ENCODE measurements around the gene NRG3. TPM values are rescaled to one million over a fixed set of nuclear protein-coding genes. Genes with fewer than 3 reads are reported as not detected.

NRG3 gene
- total RNA-seq, 1 donor from 2014 or later: not detected

DNA sequence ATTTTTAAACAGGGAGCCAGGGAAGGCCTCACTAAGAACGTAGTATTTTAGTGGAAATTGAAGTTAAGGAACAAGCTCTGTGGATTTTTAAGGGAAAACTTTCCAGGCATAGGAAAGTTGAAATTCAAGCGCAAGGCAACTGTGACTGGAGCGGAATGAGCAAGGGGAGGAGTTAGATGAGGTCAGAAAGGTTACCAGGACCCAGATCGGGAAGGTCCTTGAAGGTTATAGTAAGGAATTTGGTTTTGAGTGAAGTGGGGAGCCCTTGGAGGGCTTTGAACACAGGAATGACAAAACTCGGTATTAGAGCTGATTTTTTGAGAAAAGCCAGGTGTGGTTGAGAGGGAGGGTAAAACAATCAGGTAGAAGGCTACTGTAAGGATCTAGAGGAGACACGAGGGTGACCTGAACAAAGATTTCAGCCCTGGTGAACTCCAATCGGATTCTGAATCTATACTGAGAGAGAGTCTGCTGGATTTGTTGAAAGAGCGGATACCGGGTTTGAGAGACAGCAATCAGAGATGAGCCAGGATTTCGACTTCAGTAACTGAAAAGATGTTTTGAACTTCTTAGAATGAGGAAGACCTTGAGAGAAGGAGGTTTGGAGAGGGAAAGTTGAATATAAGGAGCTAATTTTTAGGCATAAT is 1013.9 kb downstream of the NRG3 start:
- TF ChIP-seq, protein P1, sequence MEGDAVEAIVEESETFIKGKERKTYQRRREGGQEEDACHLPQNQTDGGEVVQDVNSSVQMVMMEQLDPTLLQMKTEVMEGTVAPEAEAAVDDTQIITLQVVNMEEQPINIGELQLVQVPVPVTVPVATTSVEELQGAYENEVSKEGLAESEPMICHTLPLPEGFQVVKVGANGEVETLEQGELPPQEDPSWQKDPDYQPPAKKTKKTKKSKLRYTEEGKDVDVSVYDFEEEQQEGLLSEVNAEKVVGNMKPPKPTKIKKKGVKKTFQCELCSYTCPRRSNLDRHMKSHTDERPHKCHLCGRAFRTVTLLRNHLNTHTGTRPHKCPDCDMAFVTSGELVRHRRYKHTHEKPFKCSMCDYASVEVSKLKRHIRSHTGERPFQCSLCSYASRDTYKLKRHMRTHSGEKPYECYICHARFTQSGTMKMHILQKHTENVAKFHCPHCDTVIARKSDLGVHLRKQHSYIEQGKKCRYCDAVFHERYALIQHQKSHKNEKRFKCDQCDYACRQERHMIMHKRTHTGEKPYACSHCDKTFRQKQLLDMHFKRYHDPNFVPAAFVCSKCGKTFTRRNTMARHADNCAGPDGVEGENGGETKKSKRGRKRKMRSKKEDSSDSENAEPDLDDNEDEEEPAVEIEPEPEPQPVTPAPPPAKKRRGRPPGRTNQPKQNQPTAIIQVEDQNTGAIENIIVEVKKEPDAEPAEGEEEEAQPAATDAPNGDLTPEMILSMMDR (IDR thresholded peaks at IDR 0.05): no peak
- no peaks in the 10 kb centered on the region for H3K36me3 Mint-ChIP-seq (ENCODE audit: low read depth)
- peaks cover 12% of the 10 kb centered on the region for H3K27me3 Mint-ChIP-seq (ENCODE audit: low read depth)
- H3K9me3 Mint-ChIP-seq (ENCODE audit: low read depth): peaks cover 3% of the 10 kb centered on the region
- DNase-seq (ENCODE audit: low spot score): no peak
- H3K27ac Mint-ChIP-seq (ENCODE audit: unreplicated experiment): no peak overlapping the region
- H3K4me3 Mint-ChIP-seq (ENCODE audit: unreplicated experiment): no peak overlapping the region
- H3K4me1 Mint-ChIP-seq (ENCODE audit: low read depth): no peaks in the 10 kb centered on the region

DNA sequence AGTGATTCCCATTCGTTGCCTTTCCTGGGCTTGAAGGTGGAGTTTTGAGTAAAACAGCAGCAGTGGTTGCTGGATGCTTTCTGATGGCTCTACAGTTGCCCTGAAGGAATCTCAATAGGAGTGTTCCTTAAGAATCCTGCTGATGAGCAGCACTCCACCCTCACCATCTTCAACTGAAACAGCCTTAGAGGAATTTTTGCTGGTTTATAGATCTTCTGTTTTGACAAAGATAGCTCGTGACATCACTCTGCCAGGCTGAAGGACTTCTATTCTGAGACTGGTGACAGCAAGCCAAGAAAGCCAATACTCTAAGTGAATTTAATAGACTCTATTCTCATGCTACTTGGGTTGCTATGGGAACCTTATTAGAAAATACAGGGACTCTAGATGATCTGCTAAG is 1014.7 kb downstream of the NRG3 start:
- Mint-ChIP-seq H3K27ac (ENCODE audit: unreplicated experiment) (no peak overlapping the region), H3K36me3 (ENCODE audit: low read depth) (no peaks in the 10 kb centered on the region), H3K4me3 (ENCODE audit: unreplicated experiment) (no peak overlapping the region), H3K9me3 (ENCODE audit: low read depth) (peaks cover 3% of the 10 kb centered on the region), H3K27me3 (ENCODE audit: low read depth) (peaks cover 12% of the 10 kb centered on the region), H3K4me1 (ENCODE audit: low read depth) (no peaks in the 10 kb centered on the region)
- TF ChIP-seq, protein P1 (IDR thresholded peaks at IDR 0.05): no peak
- DNase-seq (ENCODE audit: low spot score): no peak

DNA sequence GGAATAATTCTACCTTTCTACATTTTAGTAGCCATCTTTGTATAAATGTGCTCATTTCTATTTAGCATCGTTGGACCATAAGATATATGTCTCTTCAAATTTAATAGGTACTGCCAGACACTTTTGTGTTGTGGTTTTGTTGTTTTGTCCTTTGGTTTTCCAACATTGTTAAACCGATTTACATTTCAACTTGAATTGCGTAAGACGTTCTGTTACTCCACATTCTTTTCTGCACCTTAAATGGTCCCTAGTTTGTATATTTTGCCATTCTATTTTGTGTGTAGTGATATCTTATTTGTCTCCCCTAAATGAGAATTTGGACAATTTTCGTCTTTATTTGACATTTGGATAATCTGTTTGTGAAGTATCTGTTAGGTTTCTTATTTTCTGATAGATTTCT is 1015.6 kb downstream of the NRG3 start:
- Mint-ChIP-seq H3K36me3 (ENCODE audit: low read depth) (no peaks in the 10 kb centered on the region), H3K27ac (ENCODE audit: unreplicated experiment) (no peak overlapping the region), H3K4me3 (ENCODE audit: unreplicated experiment) (no peak overlapping the region), H3K4me1 (ENCODE audit: low read depth) (no peaks in the 10 kb centered on the region), H3K9me3 (ENCODE audit: low read depth) (peaks cover 8% of the 10 kb centered on the region), H3K27me3 (ENCODE audit: low read depth) (peaks cover 12% of the 10 kb centered on the region)
- no peak for DNase-seq (ENCODE audit: low spot score)
- TF ChIP-seq, protein P1 (IDR thresholded peaks at IDR 0.05): no peak

DNA sequence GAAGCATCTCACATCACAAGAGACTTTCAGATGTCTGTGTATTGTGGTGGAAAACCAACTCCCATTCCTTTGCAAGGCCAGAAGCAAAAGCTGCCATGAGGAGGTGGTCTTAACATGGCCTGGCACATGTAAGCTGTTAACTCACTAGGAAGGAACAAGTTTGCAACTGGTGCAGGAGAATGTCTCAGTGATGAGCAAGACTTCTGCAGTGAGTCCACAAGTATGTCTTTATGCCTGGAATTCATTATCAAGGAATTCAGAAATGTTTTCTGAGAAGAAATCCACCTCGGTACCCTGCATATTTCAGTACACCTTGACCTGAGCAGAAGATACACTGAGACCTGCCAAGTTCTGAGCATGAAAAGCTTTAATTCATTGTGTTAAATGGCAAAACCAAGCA is 1033.1 kb downstream of the NRG3 start:
- Mint-ChIP-seq H3K27me3 (ENCODE audit: low read depth) (peaks cover 3% of the 10 kb centered on the region), H3K9me3 (ENCODE audit: low read depth) (peaks cover 4% of the 10 kb centered on the region), H3K27ac (ENCODE audit: unreplicated experiment) (no peak overlapping the region), H3K4me3 (ENCODE audit: unreplicated experiment) (no peak overlapping the region), H3K36me3 (ENCODE audit: low read depth) (no peaks in the 10 kb centered on the region), H3K4me1 (ENCODE audit: low read depth) (no peaks in the 10 kb centered on the region)
- TF ChIP-seq, protein P1 (IDR thresholded peaks at IDR 0.05): no peak
- DNase-seq (ENCODE audit: low spot score): no peak

DNA sequence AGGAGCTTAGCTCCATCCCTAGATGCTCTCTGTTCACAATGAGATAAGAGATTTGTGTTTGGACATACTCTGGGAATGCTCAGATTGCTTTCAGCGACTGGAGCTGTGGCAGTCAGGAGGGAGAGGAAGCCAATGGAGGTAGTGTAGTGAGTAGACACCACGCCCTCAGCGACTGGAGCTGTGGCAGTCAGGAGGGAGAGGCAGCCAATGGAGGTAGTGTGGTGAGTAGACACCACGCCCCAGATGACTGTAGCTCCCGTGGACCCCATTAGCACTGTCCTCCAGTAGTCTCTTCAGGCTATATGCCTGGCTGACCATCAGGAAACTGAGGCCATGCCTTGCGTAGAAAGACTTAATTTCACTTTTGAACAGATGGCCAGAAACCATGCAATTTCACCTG is 1033.8 kb downstream of the NRG3 start:
- no peak overlapping the region for H3K4me3 Mint-ChIP-seq (ENCODE audit: unreplicated experiment)
- H3K36me3 Mint-ChIP-seq (ENCODE audit: low read depth): no peaks in the 10 kb centered on the region
- no peak for DNase-seq (ENCODE audit: low spot score)
- TF ChIP-seq, protein P1 (IDR thresholded peaks at IDR 0.05): no peak
- no peaks in the 10 kb centered on the region for H3K4me1 Mint-ChIP-seq (ENCODE audit: low read depth)
- peaks cover 3% of the 10 kb centered on the region for H3K27me3 Mint-ChIP-seq (ENCODE audit: low read depth)
- no peak overlapping the region for H3K27ac Mint-ChIP-seq (ENCODE audit: unreplicated experiment)
- peaks cover 10% of the 10 kb centered on the region for H3K9me3 Mint-ChIP-seq (ENCODE audit: low read depth)
